ENCODE measurements around the gene SPECC1.

The SPECC1 gene

GRCh38 chr17:20291853-20292252 is 282.7 kb downstream of the SPECC1 start:
- TF ChIP-seq GATA3 (IDR thresholded peaks at IDR 0.05; ENCODE audit: low read depth, low read length) (0 out of 2 replicates have a peak, but pooled peaks have one; percentile 20), GATA2 (IDR thresholded peaks at IDR 0.05; ENCODE audit: low read depth, low read length) (peak; percentile 73)

- TF ChIP-seq GATA2 (IDR thresholded peaks at IDR 0.05; ENCODE audit: low read depth, low read length) (no peak), GATA3 (IDR thresholded peaks at IDR 0.05; ENCODE audit: low read depth, low read length) (no peak)
These were observed 284.3 kb downstream of the SPECC1 start for GRCh38 chr17:20293501-20293900.

GRCh38 chr17:20294120-20294519 is 285.0 kb downstream of the SPECC1 start:
- no peak for TF ChIP-seq GATA3 (IDR thresholded peaks at IDR 0.05; ENCODE audit: low read depth, low read length)
- TF ChIP-seq GATA2 (IDR thresholded peaks at IDR 0.05; ENCODE audit: low read depth, low read length), result no peak

GRCh38 chr17:20299013-20299412 is 289.9 kb downstream of the SPECC1 start:
- TF ChIP-seq GATA3 (IDR thresholded peaks at IDR 0.05; ENCODE audit: low read depth, low read length) (no peak), GATA2 (IDR thresholded peaks at IDR 0.05; ENCODE audit: low read depth, low read length) (no peak)

- TF ChIP-seq GATA2 (IDR thresholded peaks at IDR 0.05; ENCODE audit: low read depth, low read length) (no peak), GATA3 (IDR thresholded peaks at IDR 0.05; ENCODE audit: low read depth, low read length) (no peak)
These were observed 291.3 kb downstream of the SPECC1 start for GRCh38 chr17:20300436-20300934.

- TF ChIP-seq GATA2 (IDR thresholded peaks at IDR 0.05; ENCODE audit: low read depth, low read length) (no peak), GATA3 (IDR thresholded peaks at IDR 0.05; ENCODE audit: low read depth, low read length) (no peak)
These were observed 293.2 kb downstream of the SPECC1 start for GRCh38 chr17:20302246-20302917.

- TF ChIP-seq GATA2 (IDR thresholded peaks at IDR 0.05; ENCODE audit: low read depth, low read length) (no peak), GATA3 (IDR thresholded peaks at IDR 0.05; ENCODE audit: low read depth, low read length) (no peak)
These were observed 295.8 kb downstream of the SPECC1 start for GRCh38 chr17:20304961-20305360.

GRCh38 chr17:20306924-20307323 is 297.8 kb downstream of the SPECC1 start:
- TF ChIP-seq GATA2 (IDR thresholded peaks at IDR 0.05; ENCODE audit: low read depth, low read length), result no peak
- TF ChIP-seq GATA3 (IDR thresholded peaks at IDR 0.05; ENCODE audit: low read depth, low read length), result no peak

- TF ChIP-seq GATA2 (IDR thresholded peaks at IDR 0.05; ENCODE audit: low read depth, low read length) (no peak), GATA3 (IDR thresholded peaks at IDR 0.05; ENCODE audit: low read depth, low read length) (no peak)
These were observed 298.3 kb downstream of the SPECC1 start for GRCh38 chr17:20307326-20307910.

GRCh38 chr17:20310481-20310880 is 301.3 kb downstream of the SPECC1 start:
- no peak for TF ChIP-seq GATA2 (IDR thresholded peaks at IDR 0.05; ENCODE audit: low read depth, low read length)
- no peak for TF ChIP-seq GATA3 (IDR thresholded peaks at IDR 0.05; ENCODE audit: low read depth, low read length)

- no peak for TF ChIP-seq GATA2 (IDR thresholded peaks at IDR 0.05; ENCODE audit: low read depth, low read length)
- TF ChIP-seq GATA3 (IDR thresholded peaks at IDR 0.05; ENCODE audit: low read depth, low read length), result no peak
These were observed 304.1 kb downstream of the SPECC1 start for GRCh38 chr17:20313306-20313705.

GRCh38 chr17:20313891-20314290 is 304.7 kb downstream of the SPECC1 start:
- no peak for TF ChIP-seq GATA2 (IDR thresholded peaks at IDR 0.05; ENCODE audit: low read depth, low read length)
- TF ChIP-seq GATA3 (IDR thresholded peaks at IDR 0.05; ENCODE audit: low read depth, low read length), result no peak

- TF ChIP-seq GATA3 (IDR thresholded peaks at IDR 0.05; ENCODE audit: low read depth, low read length) (no peak), GATA2 (IDR thresholded peaks at IDR 0.05; ENCODE audit: low read depth, low read length) (no peak)
These were observed 305.7 kb downstream of the SPECC1 start for GRCh38 chr17:20314834-20315233.

- TF ChIP-seq GATA3 (IDR thresholded peaks at IDR 0.05; ENCODE audit: low read depth, low read length), result no peak
- no peak for TF ChIP-seq GATA2 (IDR thresholded peaks at IDR 0.05; ENCODE audit: low read depth, low read length)
These were observed 306.2 kb downstream of the SPECC1 start for GRCh38 chr17:20315311-20315710.

GRCh38 chr17:20315821-20316220 is 306.7 kb downstream of the SPECC1 start:
- TF ChIP-seq GATA2 (IDR thresholded peaks at IDR 0.05; ENCODE audit: low read depth, low read length) (no peak), GATA3 (IDR thresholded peaks at IDR 0.05; ENCODE audit: low read depth, low read length) (no peak)
